K562 (cell line): Measurements from ENCODE around the gene HCN3. TPM values are rescaled to one million over a fixed set of nuclear protein-coding genes. Genes with fewer than 3 reads are reported as not detected.

ENCODE experiments used
- EP400 ChIP-seq: fragments of 450-650 bp; IDR thresholded peaks from 2 replicates; pipeline ENCODE4 v1.6.1; 2017; ENCODE audit warnings: antibody characterized with exemption, mild to moderate bottlenecking, moderate library complexity
- ETS1 ChIP-seq: conservative IDR thresholded peaks from 2 replicates; pipeline ENCODE4 v1.6.1; 2011; ENCODE audit warnings: low read depth, mild to moderate bottlenecking, low read length; ENCODE audit not compliant: control insufficient read depth
- FOXJ2 ChIP-seq: fragments of 200-800 bp; sonication (Bioruptor generic); IDR thresholded peaks from 2 replicates; pipeline ENCODE4 v1.6.1; 2016; ENCODE audit warnings: missing genetic modification characterization, missing compliant biosample characterization
- KLF13 ChIP-seq: fragments of 450-650 bp; IDR thresholded peaks from 2 replicates; pipeline ENCODE4 v1.6.1; 2016; ENCODE audit warnings: missing genetic modification characterization, low read depth, mild to moderate bottlenecking, missing compliant biosample characterization, moderate library complexity, borderline replicate concordance
- MLX ChIP-seq, 2 experiments: fragments of 450-650 bp in 1 of 2; sonication (generic) in 1 of 2; formaldehyde crosslinking; conservative IDR thresholded peaks; 2 replicates each; pipeline versions ENCODE4 v1.4.0 to v1.8.1; 2020 to 2022; ENCODE audit warnings: mild to moderate bottlenecking in 1 of 2, missing genetic modification reagents in 1 of 2
- NCOA2 ChIP-seq, 2 experiments: fragments of 450-650 bp; IDR thresholded peaks; 2 replicates each; pipeline ENCODE4 v1.6.1; 2018; ENCODE audit warnings: mild to moderate bottlenecking in 2 of 2, moderate library complexity in 1 of 2; ENCODE audit not compliant: partially characterized antibody in 2 of 2
- NFYB ChIP-seq: IDR thresholded peaks from 2 replicates; pipeline ENCODE4 v1.6.1; 2011; ENCODE audit warnings: mild to moderate bottlenecking, moderate library complexity; ENCODE audit not compliant: insufficient read length; ENCODE audit errors: extremely low read depth
- RBM22 ChIP-seq: fragments of 200-400 bp; formaldehyde crosslinking; IDR thresholded peaks from 2 replicates; pipeline ENCODE4 v1.6.1; 2018; ENCODE audit warnings: low read length, low read depth; ENCODE audit not compliant: poor library complexity, severe bottlenecking
- RCOR1 ChIP-seq, 2 experiments: IDR thresholded peaks; 2 replicates each; pipeline ENCODE4 v1.6.1; 2012; ENCODE audit warnings: low read depth in 2 of 2, low read length in 2 of 2, borderline replicate concordance in 1 of 2, improper control_type of control experiment in 1 of 2
- RREB1 ChIP-seq: fragments of 250-450 bp; sonication (Bioruptor Pico); IDR thresholded peaks from 2 replicates; pipeline ENCODE4 v1.4.0; 2020
- SIN3B ChIP-seq: fragments of 450-650 bp; IDR thresholded peaks from 2 replicates; pipeline ENCODE4 v1.6.1; 2017; ENCODE audit warnings: low read depth, mild to moderate bottlenecking, moderate library complexity
- TEAD4 ChIP-seq, 2 experiments: sonication (generic) in 1 of 2; formaldehyde crosslinking in 1 of 2; IDR thresholded peaks; 2 replicates each; pipeline versions ENCODE4 v1.6.1 to v1.8.0; 2012 to 2022; ENCODE audit warnings: borderline replicate concordance in 1 of 2, inconsistent platforms in 1 of 2, low read length in 1 of 2, mild to moderate bottlenecking in 1 of 2, missing genetic modification reagents in 1 of 2
- TRIM28 ChIP-seq: fragments of 450-650 bp; IDR thresholded peaks from 2 replicates; pipeline ENCODE4 v1.6.1; 2017
- ZNF280B ChIP-seq: fragments of 250-450 bp; sonication (Bioruptor Pico); IDR thresholded peaks from 2 replicates; pipeline ENCODE4 v1.5.1; 2021; ENCODE audit warnings: mild to moderate bottlenecking
- ZNF444 ChIP-seq: fragments of 250-450 bp; sonication (Bioruptor Pico); IDR thresholded peaks from 2 replicates; pipeline ENCODE4 v1.4.0; 2020; ENCODE audit warnings: mild to moderate bottlenecking, moderate library complexity
- polyA plus RNA-seq, 8 experiments: library from polyadenylated mRNA; depleted of rRNA in 4 of 8; stranded (reverse) in 5 of 8; unstranded in 3 of 8; fragments of >200 nt; fragmentation: Nextera tagmentation in 2 of 8; fragmentation: Illumina TruSeq in 1 of 8; extraction: Ambion mirVana in 2 of 8; extraction: Trizol in 1 of 8; gene quantifications; 2 replicates each; pipeline versions ENCODE4 v1.2.1 to v1.2.3, GENCODE V29; 2011 to 2014; ENCODE audit warnings: inconsistent platforms in 1 of 8, missing spikeins in 1 of 8
- total RNA-seq, 7 experiments: library from RNA; depleted of rRNA in 6 of 7; stranded (reverse); fragments of >200 nt in 6 of 7; fragmentation: Illumina TruSeq in 2 of 7; extraction: Trizol in 2 of 7; gene quantifications; 2 replicates each; pipeline versions ENCODE4 v1.2.1 to v1.2.3, GENCODE V29; 2011 to 2021; ENCODE audit warnings: low replicate concordance in 1 of 7

The HCN3 gene
- total and polyA plus RNA-seq, 9 of the 15 experiments (the other 6 are each of a cell fraction or from before 2014, with no cell fraction given) = 0.91 to 9.7 (median 3.9) TPM

GRCh38 chr1:155244368-155245162 lies 32.7 kb upstream of the HCN3 start (continued):
- TF ChIP-seq RREB1 (peak; percentile 97), KLF13 (tag) (peak; percentile 88; the same call in 1 of the 2 replicates), EP400 (peak; percentile 99), NCOA2 (IDR thresholded peaks at IDR 0.05; ENCODE audit: partially characterized antibody in 2 of 2) (no peak), RBM22 (peak; percentile 94), ZNF444 (CRISPR knock-in tag) (no peak), TEAD4 (IDR thresholded peaks at IDR 0.05; ENCODE audit: low read length) (peak; percentile 67), TEAD4 (CRISPR knock-in tag; IDR thresholded peaks at IDR 0.05; ENCODE audit: borderline replicate concordance) (no peak), ETS1 (peak; percentile 78; the same call in 1 of the 2 replicates), FOXJ2 (peak; percentile 51), MLX (CRISPR knock-in tag; conservative IDR thresholded peaks at IDR 0.05) (peak; percentile 8 to 90; a peak in 1 of 4 replicates), NFYB (no peak), SIN3B (no peak), ZNF280B (CRISPR knock-in tag) (no peak), TRIM28 (peak; percentile 93), RCOR1 (IDR thresholded peaks at IDR 0.05; ENCODE audit: borderline replicate concordance in 1 of 2, low read depth in 2 of 2, low read length in 2 of 2) (peak in 1 of 2 experiments; percentile 93; a peak in 3 of 4 replicates)
